HG02759 (cell line): ENCODE data around the gene ARHGEF19.
"Not testable (repeated sequence)": the region's sequence is repeated elsewhere in the genome, so short reads cannot be mapped to it uniquely, and the experiment has no call there.

Source experiments
- ATAC-seq: cut with Tn5 transposase; IDR thresholded peaks from one replicate; pipeline ENCODE4 v1.9.1; 2021; ENCODE audit warnings: mild to moderate bottlenecking, moderate library complexity; ENCODE audit not compliant: unreplicated experiment

ARHGEF19 gene

GRCh38 chr1:16205891-16206546 lies 6.4 kb downstream of the ARHGEF19 start:
- ATAC-seq: no peak

GRCh38 chr1:16205334-16205671 lies 7.1 kb downstream of the ARHGEF19 start:
- ATAC-seq: no peak

DNA sequence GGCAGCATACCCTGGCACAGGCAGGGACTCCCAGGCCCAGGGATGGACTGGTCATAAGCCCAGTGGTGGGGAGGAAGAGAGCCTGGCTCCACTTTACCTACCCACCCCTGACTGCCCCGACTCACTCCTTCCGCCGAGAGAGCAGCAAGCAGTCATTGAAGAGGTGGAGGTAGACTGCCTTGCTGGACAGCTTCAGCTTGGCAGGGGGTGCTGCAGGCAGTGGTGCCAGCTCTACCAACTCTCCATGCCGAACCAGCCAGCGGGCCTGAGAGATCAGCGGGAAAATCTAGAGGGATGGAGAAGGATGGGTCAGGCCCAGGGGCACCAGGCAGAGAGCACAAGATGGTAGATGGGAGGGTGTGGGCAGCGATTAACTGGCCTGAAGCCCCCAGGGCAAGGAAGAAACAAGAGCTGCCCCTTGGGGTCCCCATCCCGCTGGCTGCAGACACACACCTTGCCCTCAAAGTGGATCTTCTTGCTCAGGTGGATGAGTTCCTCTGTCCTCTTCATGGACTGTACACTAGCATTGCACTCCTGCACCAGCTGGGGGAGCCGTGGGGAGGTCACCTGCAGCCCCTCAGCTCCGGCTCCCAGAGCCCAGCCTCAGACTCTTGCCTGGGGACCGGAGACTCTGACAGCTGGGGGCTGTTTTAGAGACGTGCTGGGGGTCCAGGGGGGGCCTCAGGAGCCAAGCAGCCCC lies 7.7 kb downstream of the ARHGEF19 start:
- no peak for ATAC-seq

DNA sequence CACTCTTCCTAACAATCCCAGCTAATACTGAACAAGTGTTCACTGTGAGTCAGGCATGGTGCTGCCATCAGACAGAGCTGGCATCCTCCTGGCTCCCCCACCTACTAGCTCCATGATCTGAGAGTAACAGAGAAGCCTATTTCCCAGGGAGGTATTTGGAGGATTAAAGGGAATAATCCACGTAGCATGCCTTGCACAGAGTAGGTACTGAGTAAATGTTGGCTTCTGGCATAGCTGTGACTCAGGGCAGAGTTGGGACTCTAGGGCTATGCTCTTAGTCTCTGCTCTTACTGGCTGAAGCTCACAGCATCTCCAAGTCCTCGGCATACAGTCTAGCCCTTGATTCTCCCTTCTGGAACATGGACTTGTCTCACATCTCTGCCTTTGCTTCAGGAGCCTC lies 8.2 kb downstream of the ARHGEF19 start:
- ATAC-seq: no peak

DNA sequence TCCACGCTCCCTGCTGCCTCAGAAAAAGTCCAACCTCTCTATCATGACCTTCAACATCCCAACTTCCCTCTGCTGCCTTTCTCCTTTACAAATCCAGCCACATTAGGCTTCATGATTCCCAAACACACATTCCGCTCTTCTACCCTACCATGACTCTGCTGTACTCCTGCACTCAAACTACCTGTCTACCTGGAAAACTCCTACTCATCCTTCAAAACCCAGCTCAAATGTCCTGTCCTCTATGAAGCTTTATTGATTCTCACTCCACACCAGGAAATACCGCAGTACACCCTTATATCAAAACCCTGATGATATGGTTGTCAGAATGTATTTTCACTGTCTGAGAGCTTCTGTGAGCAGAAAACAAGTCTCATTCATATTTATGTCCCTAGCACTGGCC lies 8.9 kb downstream of the ARHGEF19 start:
- ATAC-seq: no peak

DNA sequence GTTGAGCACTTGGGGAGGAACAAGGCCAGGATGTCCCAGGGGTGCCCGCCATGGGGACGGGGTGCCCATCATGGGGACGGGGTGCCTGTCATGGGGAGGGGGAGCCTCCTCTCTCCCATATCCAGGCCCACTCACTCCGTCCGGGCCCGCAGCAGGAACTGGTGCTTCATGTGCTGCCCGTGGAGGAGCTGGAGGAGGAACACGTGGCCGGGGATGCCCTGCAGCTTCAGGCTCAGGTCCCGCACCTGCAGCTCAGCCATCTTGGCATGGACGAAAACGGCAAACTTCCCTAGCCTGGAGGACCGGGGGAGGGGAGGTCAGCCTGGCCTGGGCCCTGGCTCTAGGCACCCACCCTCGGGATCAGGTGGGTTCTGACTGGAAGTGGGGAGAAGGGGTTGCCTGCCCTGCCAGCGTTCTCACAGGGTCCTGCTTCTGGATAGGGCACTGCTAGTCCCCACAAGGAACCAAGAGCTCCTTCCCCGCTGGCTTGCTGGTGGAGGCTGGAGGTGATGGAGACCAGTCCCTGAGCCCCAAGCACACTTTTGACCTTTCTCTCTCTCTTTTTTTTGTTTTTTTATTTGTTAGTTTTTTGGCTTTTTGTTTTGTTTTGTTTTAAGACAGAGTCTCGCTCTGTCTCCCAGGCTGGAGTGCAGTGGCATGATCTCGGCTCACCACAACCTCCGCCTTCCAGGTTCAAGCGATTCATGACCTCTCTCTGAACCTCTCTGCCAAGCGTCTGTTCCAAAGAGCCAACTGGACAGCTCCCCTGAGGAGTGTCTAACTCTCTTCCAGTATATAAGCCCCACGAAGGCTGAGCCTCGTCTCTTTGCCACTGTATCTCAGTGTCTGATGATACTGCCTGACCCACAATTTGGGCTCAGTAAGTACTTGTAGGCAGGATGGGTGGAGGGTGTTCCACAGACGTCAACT lies 9.9 kb downstream of the ARHGEF19 start:
- no peak for ATAC-seq

GRCh38 chr1:16199700-16200099 lies 12.8 kb downstream of the ARHGEF19 start:
- ATAC-seq: no peak

DNA sequence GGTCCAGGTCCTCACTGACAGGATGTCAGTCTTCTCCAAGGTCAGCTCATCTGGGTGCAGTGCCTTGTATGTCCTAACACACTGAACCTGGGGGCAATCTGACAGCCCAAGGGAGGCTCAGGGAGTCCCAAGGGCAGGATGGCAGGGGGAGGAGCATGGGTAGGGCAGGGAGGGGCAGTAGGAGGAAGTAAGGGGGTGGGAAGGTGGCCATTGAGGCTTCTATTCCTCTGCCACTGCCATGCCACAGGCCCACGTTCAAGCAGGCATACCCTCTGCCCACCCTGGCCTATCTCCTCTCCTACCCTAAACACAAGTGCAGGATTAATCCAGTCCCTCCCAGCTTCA lies 13.3 kb downstream of the ARHGEF19 start:
- ATAC-seq: no peak

- no peak for ATAC-seq
Measured at GRCh38 chr1:16198444-16199156, 13.9 kb downstream of the ARHGEF19 start.

- ATAC-seq: no peak
Measured at GRCh38 chr1:16196874-16197273, 15.6 kb downstream of the ARHGEF19 start.

DNA sequence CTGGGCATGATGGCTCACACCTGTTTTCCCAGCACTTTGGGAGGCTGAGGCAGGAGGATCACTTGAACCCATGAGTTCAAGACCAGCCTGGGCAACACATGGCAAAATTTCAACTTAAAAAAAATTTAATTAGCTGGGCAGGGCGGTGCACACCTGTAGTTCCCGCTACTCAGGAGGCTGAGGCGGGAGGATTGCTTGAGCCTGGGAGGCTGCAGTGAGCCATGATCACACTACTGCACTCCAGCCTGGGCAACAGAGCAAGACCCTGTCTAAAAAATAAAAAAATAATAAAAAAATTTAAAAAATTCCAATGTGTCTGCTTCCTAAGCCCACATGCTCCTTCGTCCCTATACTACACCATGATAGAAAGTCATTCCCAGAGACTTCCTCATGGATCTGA lies 16.3 kb downstream of the ARHGEF19 start:
- ATAC-seq: not testable (repeated sequence)

DNA sequence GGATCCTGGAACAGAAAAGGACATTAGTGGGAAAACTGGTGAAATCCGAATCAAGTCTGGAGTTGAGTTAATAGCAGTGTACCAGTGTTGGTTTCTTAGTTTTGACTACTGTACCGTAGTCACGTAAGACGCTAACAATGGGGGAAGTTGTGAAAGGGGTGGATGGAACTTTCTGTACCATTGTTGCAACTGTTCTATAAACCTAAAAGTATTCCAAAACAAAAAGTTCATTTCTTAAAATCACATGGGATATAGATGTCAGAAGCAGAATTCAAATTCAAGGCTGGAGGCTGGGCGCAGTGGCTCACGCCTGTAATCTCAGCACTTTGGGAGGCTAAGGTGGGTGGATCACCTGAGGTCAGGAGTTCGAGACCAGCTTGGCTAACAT lies 16.9 kb downstream of the ARHGEF19 start:
- no peak for ATAC-seq

DNA sequence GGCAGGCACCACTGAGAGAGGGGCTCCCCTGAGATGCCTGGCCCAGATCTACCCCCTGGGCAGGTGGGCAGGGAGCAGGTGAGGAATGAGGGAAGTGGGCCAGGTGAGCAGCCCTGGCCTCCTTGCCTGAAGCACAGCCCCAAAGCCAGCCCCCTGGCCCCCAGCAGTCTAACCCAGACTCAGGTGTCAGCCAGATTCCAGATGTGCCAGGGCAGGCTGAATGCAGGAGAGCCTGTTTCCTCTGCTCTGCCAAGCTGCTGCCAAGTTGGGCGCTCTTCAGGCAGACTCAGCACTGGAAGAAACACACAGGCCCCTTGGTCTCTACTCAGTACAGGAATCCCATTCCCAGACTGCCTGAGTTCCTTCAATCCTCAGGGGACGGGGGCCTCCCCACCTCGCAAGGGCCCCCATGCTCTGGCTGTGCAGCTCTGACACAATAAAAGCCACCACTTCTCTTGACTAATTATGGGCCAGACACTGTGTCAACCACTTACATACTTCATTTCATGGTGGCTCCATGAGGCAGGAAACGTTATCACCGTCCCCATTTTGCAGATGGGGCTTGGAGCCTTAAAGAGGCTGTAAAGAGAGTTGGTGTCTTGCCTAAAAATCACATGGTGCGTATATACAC lies 20.4 kb downstream of the ARHGEF19 start:
- no peak for ATAC-seq

- no peak for ATAC-seq
Measured at GRCh38 chr1:16191309-16191708, 21.1 kb downstream of the ARHGEF19 start.

GRCh38 chr1:16189921-16190621 lies 22.4 kb downstream of the ARHGEF19 start:
- no peak for ATAC-seq

GRCh38 chr1:16189003-16189402 lies 23.4 kb downstream of the ARHGEF19 start:
- no peak for ATAC-seq

DNA sequence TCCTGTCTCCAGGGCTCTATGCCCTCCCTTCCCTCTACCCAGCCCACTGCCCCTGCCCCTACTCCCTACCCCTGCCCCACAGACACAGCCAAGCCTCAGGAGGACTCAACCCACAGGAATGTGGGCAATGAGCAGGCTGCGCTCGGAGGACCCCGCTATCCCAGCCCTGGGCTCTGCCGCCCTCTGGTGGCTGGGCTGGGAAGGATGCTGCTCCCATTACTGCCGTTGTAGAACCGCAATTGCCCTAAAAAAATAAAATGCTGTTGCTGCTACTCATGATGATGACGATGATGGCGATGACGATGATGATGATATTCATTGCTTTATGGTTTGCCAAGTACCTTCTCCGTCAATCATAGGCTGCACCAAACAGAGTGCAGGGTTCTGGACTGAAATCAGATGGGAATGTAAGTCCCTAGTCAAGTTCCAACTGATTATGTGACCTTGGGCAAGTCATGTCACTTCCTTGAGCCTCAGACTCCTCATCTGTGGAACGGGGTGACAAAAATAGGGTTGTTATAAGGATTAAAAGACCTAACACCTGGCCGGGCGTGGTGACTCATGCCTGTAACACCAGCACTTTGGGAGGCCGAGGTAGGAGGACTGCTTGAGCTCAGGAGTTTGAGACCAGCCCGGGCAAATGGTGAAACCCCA lies 24.6 kb downstream of the ARHGEF19 start:
- peak; percentile 43 for ATAC-seq

DNA sequence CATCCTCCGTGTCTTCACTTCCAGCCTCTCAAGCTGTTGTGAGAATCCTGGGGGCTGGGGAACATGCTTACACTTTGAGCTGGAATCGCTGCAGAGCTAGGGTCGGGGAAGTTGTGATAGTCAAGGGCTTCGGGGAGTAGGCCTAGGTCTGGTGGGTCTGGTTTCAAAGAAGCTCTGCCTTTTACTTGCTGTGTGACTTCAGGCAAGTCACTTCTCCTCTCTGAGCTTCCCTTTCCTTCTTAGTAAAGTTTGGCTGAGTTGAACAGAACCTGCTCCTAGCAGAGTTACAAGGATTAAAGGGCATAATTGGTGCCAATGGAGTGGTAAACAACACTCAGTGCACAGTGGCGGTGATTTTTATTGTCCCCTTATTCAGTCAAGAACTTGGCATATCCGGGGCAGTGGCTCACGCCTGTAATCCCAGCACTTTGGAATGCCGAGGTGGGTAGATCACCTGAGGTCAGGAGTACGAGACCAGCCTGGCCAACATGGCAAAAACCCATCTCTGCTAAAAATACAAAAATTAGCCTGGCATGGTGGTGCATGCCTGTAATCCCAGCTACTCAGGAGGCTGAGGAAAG lies 25.7 kb downstream of the ARHGEF19 start:
- no peak for ATAC-seq

DNA sequence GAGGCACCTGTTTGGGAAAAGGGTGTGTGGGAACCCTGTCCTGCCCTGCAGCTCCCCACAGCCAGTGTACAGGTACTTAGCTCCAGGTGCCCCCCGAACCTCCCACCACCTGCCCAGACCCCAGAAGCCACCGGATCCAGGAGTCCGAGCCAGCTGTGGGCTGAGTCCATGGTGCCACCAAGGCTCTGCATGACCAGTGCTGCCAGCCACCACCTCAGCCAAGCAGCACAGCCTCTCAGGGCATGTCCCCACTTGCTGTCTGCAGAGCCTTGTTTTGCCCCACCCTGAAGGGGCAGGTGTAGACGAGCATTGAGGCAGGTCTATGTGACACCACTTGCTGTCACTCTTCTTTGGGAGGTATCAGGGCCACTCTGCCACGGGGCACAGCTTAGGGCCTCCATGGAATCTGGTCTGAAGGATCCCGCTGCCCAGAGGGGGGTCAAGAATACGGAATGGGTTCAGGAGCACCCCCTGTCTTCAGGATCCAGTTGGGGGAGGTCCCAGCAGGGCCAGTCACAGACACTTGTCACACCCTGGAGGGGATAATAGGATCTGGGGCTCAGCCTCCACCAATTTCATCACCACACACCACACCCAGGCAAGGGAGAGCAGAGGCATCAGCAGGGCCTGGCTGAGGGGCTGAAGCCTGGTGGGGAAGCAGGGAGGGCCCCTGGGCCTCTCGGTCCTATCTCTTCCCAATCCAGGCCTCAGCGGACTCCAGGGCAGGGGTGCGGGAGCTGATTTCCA lies 27.7 kb downstream of the ARHGEF19 start:
- no peak for ATAC-seq
